HCEC 1CT (cell line): ENCODE measurements around the gene NLRP3.
"Not testable (repeated sequence)": the region's sequence is repeated elsewhere in the genome, so short reads cannot be mapped to it uniquely, and the experiment has no call there.

ENCODE experiments used
- DNase-seq: peaks from one replicate; pipeline ENCODE4 v3.0.0-alpha.2; 2017

Gene NLRP3

DNA sequence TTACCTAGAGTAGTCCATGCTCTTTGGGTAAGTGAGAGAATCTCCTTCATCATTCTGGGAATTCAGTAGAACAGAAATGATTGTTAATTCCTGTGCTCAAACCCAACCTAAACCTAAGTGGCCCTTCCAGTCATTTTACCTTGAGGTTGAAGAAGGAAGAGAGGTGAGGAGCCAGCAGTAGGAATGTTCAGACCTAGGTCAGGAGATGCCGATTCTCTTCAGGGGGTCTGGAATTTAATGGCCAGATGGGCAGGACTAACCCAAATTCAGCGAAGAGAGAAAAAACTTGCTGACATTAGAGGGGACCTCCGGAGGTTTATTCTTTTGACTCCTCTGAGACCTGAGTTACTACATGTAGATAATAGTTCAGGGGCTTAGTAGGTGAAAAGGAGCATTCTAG is 58.4 kb downstream of the NLRP3 start:
- no peak for DNase-seq

DNA sequence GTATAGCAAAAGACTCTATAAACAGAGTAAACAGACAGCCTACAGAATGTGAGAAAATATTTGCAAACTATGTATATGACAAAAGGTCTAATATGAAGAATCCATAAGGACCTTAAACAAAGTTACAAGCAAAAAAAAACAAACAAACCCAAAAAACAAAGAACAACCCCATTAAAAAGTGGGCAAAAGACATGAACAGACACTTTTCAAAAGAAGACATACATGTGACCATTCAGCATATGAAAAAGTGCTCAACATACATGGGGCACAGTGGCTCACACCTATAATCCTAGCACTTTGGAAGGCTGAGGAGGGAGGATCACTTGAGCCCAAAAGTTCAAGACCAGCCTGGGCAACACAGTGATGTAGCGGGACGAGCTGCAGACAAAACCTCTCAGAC is 59.8 kb downstream of the NLRP3 start:
- DNase-seq = no peak

DNA sequence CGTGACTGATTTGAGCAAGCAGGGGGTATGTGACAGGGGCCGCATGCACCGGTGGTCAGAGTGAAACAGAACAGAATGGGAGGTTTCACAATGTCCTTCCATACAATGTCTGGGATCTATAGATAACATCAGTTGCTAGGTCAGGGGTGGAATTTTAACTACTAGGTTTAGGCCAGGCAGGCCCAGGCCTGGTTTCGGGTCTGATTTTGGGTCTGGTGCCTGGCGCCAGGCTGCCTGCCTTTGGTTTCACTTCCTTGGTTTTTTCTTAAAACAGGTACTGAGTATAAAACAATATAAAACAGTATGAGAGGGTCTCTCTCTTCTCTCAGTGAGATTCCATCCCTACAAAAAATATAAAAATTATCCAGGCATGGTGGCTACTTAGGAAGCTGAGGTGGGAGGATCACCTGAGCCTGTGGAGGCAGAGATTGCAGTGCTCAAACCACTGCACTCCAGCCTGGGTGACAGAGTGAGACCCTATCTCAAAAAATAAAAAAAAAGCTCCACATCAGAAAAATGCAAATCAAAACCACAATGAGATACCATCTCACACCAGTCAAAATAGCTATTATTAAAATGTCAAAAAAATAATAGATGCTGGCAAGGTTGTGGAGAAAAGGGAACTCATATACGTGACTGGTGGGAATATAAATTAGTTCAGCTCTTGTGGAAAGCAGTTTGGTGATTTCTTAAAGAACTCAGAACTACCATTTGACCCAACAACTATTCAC is 60.5 kb downstream of the NLRP3 start:
- DNase-seq = not testable (repeated sequence)

DNA sequence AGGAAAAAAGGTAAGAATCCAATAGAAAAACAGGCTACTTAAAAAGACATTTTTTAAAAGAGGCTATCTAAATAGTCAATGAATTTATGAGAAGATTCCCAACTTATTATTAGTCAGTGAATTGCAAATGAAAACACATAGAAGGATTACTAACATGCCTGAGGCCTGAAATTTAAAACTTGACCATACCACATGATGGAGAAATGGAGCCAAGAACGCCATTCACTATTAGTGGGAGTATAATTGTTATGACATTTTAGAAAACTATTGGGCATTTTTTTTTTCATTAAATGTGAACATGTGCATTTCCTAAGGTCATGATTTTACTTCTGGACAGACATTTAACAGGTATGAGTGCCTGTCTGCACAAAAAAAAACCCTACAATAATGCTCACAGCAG is 66.8 kb downstream of the NLRP3 start:
- no peak for DNase-seq

DNA sequence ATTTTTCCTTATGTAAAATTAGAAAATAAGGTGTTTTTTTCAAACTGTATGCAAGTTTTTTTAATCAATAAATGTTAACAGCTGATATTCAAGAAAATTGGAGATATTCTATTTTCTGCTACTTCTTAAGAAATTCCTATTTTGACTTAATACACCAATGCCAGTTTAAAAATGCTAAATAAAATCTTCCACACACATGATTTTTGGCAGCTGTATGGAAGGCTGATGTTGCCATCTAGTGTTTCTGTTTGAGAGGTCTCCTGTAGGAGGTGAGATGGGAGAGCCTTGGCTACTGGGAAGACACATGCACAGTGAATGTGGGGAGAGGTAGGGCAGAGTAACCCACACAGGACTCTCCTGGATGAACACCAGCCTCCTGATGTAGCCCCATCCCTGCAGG is 71.1 kb downstream of the NLRP3 start:
- peak; percentile 7 for DNase-seq

DNA sequence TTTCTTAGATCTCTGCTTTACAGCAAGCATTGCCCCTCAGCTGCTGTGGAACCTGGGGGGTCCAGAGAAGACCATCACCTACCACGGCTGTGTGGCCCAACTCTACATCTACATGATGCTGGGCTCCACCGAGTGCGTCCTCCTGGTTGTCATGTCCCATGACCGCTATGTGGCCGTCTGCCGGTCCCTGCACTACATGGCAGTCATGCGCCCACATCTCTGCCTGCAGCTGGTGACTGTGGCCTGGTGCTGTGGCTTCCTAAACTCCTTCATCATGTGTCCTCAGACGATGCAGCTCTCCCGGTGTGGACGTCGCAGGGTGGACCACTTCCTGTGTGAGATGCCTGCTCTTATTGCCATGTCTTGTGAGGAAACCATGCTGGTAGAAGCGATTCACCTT is 75.4 kb downstream of the NLRP3 start:
- DNase-seq = no peak

DNA sequence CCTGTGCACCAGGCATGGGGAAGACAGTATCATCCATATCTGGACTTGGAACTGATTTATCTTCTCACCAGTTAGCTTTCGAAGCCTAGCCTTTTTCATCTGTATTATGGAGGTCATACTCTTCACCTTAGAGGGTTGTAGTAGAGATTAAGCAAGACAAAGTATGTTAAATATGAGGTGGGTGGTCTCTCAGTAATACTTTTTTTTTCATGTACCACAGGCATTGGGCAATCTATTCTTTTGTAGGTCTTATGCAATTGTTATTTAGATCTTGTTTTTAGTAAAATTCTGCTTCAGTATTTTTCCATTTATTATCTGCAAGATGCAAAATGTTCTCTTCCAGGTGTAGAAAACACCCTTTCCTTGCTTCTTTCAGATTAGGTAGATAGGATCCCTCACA is 77.1 kb downstream of the NLRP3 start:
- no peak for DNase-seq

DNA sequence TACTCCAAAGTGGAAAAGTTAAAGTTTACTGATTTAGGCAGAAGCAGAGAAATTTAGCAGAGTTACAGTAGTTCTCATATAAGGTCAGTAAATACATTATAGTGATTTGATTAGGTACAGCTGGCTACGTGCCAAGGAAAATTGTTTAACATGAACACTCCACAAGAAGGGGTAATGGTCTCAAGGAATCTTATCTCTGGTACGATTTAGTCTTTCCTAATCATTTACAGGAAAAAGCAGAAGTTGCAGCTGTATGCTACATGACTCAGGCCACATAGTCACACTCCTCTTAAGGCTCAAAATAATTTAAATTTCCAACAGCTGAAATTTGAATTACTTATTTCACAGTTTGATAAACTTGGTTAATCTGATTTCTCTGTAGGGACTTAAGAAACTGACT is 78.8 kb downstream of the NLRP3 start:
- no peak for DNase-seq

DNA sequence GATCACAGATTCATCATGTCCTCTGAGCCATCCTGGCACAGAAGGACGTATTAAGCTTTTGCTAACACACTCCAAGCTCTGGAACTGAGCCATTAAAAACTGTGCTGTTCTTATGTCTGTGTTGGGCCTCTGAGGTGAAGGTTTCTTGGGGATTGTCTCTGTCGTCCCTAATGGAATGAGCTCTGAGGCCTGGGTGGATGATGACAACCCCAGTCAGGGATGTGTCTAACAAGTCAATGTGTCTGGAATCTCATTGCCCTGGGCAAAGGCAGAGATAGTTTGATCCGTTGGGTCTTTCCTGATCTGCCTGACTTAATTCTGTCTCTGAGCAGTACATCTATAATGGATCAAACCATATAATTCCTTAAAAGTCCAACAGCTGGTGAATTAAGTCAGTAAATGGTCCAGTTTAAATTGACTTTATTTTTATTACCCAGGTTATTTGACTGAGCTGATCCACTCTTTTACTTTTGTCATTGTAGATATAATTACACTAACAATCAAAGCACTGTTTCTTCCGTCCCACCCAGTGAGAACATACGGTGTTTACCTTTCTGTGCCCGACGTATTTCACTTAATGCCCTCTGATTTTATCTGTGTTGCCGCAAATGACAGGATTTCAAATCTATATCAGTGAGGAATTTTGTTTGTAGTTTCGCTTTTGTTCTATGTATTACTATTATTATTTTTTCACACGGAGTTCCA is 80.8 kb downstream of the NLRP3 start:
- DNase-seq = no peak
